Activated CD8-positive, alpha-beta memory T cell treated with anti-CD3 and anti-CD28 coated beads, Interleukin-2, amount 50 U/mL, for 24 hours (primary cell): ENCODE measurements around the gene TEAD3.

Experiments used
- DNase-seq: peaks from one replicate; pipeline ENCODE4 v3.0.0-alpha.2; 2020; ENCODE audit errors: extremely low read depth

Gene TEAD3

GRCh38 chr6:35492258-35492973, 4.5 kb downstream of the TEAD3 start:
- no peak for DNase-seq

GRCh38 chr6:35491558-35492257, 5.2 kb downstream of the TEAD3 start:
- DNase-seq: no peak

- no peak for DNase-seq
These were observed 5.9 kb downstream of the TEAD3 start for GRCh38 chr6:35490821-35491557.

GRCh38 chr6:35489995-35490791, 6.7 kb downstream of the TEAD3 start:
- DNase-seq: no peak

GRCh38 chr6:35489066-35489465, 7.8 kb downstream of the TEAD3 start:
- DNase-seq: no peak

- DNase-seq: no peak
These were observed 8.4 kb downstream of the TEAD3 start for GRCh38 chr6:35488517-35488862.

- DNase-seq: no peak
These were observed 9.0 kb downstream of the TEAD3 start for GRCh38 chr6:35487658-35488516.

- DNase-seq: no peak
These were observed 10.6 kb downstream of the TEAD3 start for GRCh38 chr6:35486005-35486925.

- no peak for DNase-seq
These were observed 11.4 kb downstream of the TEAD3 start for GRCh38 chr6:35485402-35485877.

GRCh38 chr6:35484921-35485392, 11.9 kb downstream of the TEAD3 start:
- no peak for DNase-seq

- DNase-seq: no peak
These were observed 12.8 kb downstream of the TEAD3 start for GRCh38 chr6:35483893-35484645.

GRCh38 chr6:35483490-35483889, 13.4 kb downstream of the TEAD3 start:
- DNase-seq: no peak

GRCh38 chr6:35483062-35483461, 13.8 kb downstream of the TEAD3 start:
- no peak for DNase-seq

- DNase-seq: no peak
These were observed 15.7 kb downstream of the TEAD3 start for GRCh38 chr6:35481226-35481625.

GRCh38 chr6:35480176-35480575, 16.7 kb downstream of the TEAD3 start:
- DNase-seq: no peak

GRCh38 chr6:35478259-35478658, 18.6 kb downstream of the TEAD3 start:
- no peak for DNase-seq

- DNase-seq: no peak
These were observed 19.2 kb downstream of the TEAD3 start for GRCh38 chr6:35477551-35478179.

- no peak for DNase-seq
These were observed 19.9 kb downstream of the TEAD3 start for GRCh38 chr6:35477028-35477427.
